Neural cell (in vitro differentiated cells): ENCODE results near the gene PHF5A.

ENCODE experiments used
- EP300 ChIP-seq: fragments of 450-650 bp; conservative IDR thresholded peaks from 2 replicates; pipeline ENCODE4 v1.6.1; 2014; ENCODE audit warnings: antibody characterized with exemption, mild to moderate bottlenecking, moderate library complexity; ENCODE audit not compliant: poor library complexity, severe bottlenecking
- EZH2 ChIP-seq: fragments of 200-600, 300-800 bp; shearing (Covaris generic), sonication (generic); IDR thresholded peaks from 2 replicates; pipeline ENCODE4 v1.6.1; 2014; ENCODE audit warnings: antibody characterized with exemption, low read length, borderline replicate concordance, mild to moderate bottlenecking; ENCODE audit not compliant: insufficient read depth, poor library complexity, severe bottlenecking
- POLR2AphosphoS5 ChIP-seq: IDR thresholded peaks from 2 replicates; pipeline ENCODE4 v1.6.1; 2012
- RAD21 ChIP-seq: fragments of 450-650 bp; conservative IDR thresholded peaks from 2 replicates; pipeline ENCODE4 v1.6.1; 2014; ENCODE audit warnings: antibody characterized with exemption, mild to moderate bottlenecking, moderate library complexity
- REST ChIP-seq: IDR thresholded peaks from 2 replicates; pipeline ENCODE4 v1.6.1; 2012; ENCODE audit warnings: borderline replicate concordance
- TAF1 ChIP-seq: IDR thresholded peaks from 2 replicates; pipeline ENCODE4 v1.6.1; 2012; ENCODE audit warnings: low read depth
- TF ChIP-seq, protein P1 (sequence below): fragments of 450-650 bp; IDR thresholded peaks from 2 replicates; pipeline ENCODE4 v1.5.1; 2014; ENCODE audit warnings: antibody characterized with exemption, mild to moderate bottlenecking, moderate library complexity; ENCODE audit not compliant: poor library complexity, severe bottlenecking

GRCh38 chr22:41468381-41469217 is at the start of gene PHF5A, which contains the start of gene ACO2:
- TF ChIP-seq, protein P1, sequence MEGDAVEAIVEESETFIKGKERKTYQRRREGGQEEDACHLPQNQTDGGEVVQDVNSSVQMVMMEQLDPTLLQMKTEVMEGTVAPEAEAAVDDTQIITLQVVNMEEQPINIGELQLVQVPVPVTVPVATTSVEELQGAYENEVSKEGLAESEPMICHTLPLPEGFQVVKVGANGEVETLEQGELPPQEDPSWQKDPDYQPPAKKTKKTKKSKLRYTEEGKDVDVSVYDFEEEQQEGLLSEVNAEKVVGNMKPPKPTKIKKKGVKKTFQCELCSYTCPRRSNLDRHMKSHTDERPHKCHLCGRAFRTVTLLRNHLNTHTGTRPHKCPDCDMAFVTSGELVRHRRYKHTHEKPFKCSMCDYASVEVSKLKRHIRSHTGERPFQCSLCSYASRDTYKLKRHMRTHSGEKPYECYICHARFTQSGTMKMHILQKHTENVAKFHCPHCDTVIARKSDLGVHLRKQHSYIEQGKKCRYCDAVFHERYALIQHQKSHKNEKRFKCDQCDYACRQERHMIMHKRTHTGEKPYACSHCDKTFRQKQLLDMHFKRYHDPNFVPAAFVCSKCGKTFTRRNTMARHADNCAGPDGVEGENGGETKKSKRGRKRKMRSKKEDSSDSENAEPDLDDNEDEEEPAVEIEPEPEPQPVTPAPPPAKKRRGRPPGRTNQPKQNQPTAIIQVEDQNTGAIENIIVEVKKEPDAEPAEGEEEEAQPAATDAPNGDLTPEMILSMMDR, result no peak
- TF ChIP-seq EP300 (peak; percentile 75), POLR2AphosphoS5 (peak; percentile 96), EZH2 (no peak), TAF1 (peak; percentile 81), RAD21 (no peak), REST (peak; percentile 86)
